IPS-20b (cell line): ENCODE measurements around the gene FBN1.

Experiments used
- H3K27ac ChIP-seq: one replicate; pipeline ENCODE4 v1.5.1; 2013; ENCODE audit warnings: low read length
- H3K27me3 ChIP-seq: 2 replicates; pipeline ENCODE4 v1.6.1; 2013; ENCODE audit warnings: mild to moderate bottlenecking, low read length, inconsistent platforms; ENCODE audit not compliant: insufficient read depth
- H3K36me3 ChIP-seq: 2 replicates; pipeline ENCODE4 v1.6.1; 2013; ENCODE audit warnings: low read depth, mild to moderate bottlenecking, inconsistent platforms, low read length, moderate library complexity; ENCODE audit not compliant: insufficient read depth
- H3K4me1 ChIP-seq: 2 replicates; pipeline ENCODE4 v1.6.1; 2013; ENCODE audit warnings: mild to moderate bottlenecking, control low read depth, inconsistent platforms, low read length, moderate library complexity; ENCODE audit not compliant: insufficient read depth
- H3K4me3 ChIP-seq: 2 replicates; pipeline ENCODE4 v1.5.1; 2013; ENCODE audit warnings: mild to moderate bottlenecking, low read length, inconsistent platforms
- H3K9ac ChIP-seq: 2 replicates; pipeline ENCODE4 v1.6.1; 2013; ENCODE audit warnings: low read depth, mild to moderate bottlenecking, inconsistent platforms, low read length, moderate library complexity
- H3K9me3 ChIP-seq: 2 replicates; pipeline ENCODE4 v1.6.1; 2013; ENCODE audit warnings: mild to moderate bottlenecking, low read depth, low read length, inconsistent platforms; ENCODE audit not compliant: insufficient read depth

Gene FBN1

GRCh38 chr15:48560321-48561051 is 85.0 kb downstream of the FBN1 start:
- Histone ChIP-seq H3K9me3 (no peaks in the 10 kb centered on the region), H3K9ac (no peak overlapping the region), H3K4me1 (no peaks in the 10 kb centered on the region), H3K4me3 (no peak overlapping the region), H3K27me3 (no peaks in the 10 kb centered on the region), H3K27ac (no peak overlapping the region), H3K36me3 (no peaks in the 10 kb centered on the region)

GRCh38 chr15:48559285-48559684 is 86.2 kb downstream of the FBN1 start:
- no peak overlapping the region for H3K9ac ChIP-seq
- no peaks in the 10 kb centered on the region for H3K4me1 ChIP-seq
- no peak overlapping the region for H3K27ac ChIP-seq

GRCh38 chr15:48558226-48558625 is 87.3 kb downstream of the FBN1 start:
- no peaks in the 10 kb centered on the region for H3K9me3 ChIP-seq

More at GRCh38 chr15:48559285-48559684, 86.2 kb downstream of the FBN1 start:
- Histone ChIP-seq H3K9me3 (no peaks in the 10 kb centered on the region), H3K4me3 (no peak overlapping the region), H3K27me3 (no peaks in the 10 kb centered on the region), H3K36me3 (no peaks in the 10 kb centered on the region)

GRCh38 chr15:48557335-48557734 is 88.2 kb downstream of the FBN1 start:
- H3K36me3 ChIP-seq = no peaks in the 10 kb centered on the region
- no peaks in the 10 kb centered on the region for H3K27me3 ChIP-seq
- H3K9me3 ChIP-seq = no peaks in the 10 kb centered on the region
- no peaks in the 10 kb centered on the region for H3K4me1 ChIP-seq
- no peak overlapping the region for H3K9ac ChIP-seq
- H3K27ac ChIP-seq = no peak overlapping the region
- no peak overlapping the region for H3K4me3 ChIP-seq

More at GRCh38 chr15:48558226-48558625, 87.3 kb downstream of the FBN1 start:
- H3K27ac ChIP-seq = no peak overlapping the region
- H3K36me3 ChIP-seq = no peaks in the 10 kb centered on the region
- H3K4me1 ChIP-seq = no peaks in the 10 kb centered on the region
- H3K9ac ChIP-seq = no peak overlapping the region
- no peak overlapping the region for H3K4me3 ChIP-seq
- H3K27me3 ChIP-seq = no peaks in the 10 kb centered on the region

- no peak overlapping the region for H3K27ac ChIP-seq
- H3K36me3 ChIP-seq = no peaks in the 10 kb centered on the region
- no peak overlapping the region for H3K9ac ChIP-seq
- no peak overlapping the region for H3K4me3 ChIP-seq
- no peaks in the 10 kb centered on the region for H3K9me3 ChIP-seq
- H3K4me1 ChIP-seq = no peaks in the 10 kb centered on the region
- H3K27me3 ChIP-seq = no peaks in the 10 kb centered on the region
Measured at GRCh38 chr15:48556159-48556897, 89.2 kb downstream of the FBN1 start.

GRCh38 chr15:48555241-48555881 is 90.1 kb downstream of the FBN1 start:
- Histone ChIP-seq H3K4me3 (no peak overlapping the region), H3K27ac (no peak overlapping the region), H3K9me3 (no peaks in the 10 kb centered on the region), H3K36me3 (no peaks in the 10 kb centered on the region), H3K4me1 (no peaks in the 10 kb centered on the region), H3K27me3 (no peaks in the 10 kb centered on the region), H3K9ac (no peak overlapping the region)

GRCh38 chr15:48554112-48554511 is 91.4 kb downstream of the FBN1 start:
- no peak overlapping the region for H3K4me3 ChIP-seq
- no peaks in the 10 kb centered on the region for H3K9me3 ChIP-seq
- H3K9ac ChIP-seq = no peak overlapping the region
- H3K4me1 ChIP-seq = no peaks in the 10 kb centered on the region
- H3K36me3 ChIP-seq = no peaks in the 10 kb centered on the region
- H3K27me3 ChIP-seq = no peaks in the 10 kb centered on the region
- no peak overlapping the region for H3K27ac ChIP-seq

GRCh38 chr15:48553559-48553958 is 92.0 kb downstream of the FBN1 start:
- no peak overlapping the region for H3K4me3 ChIP-seq
- no peaks in the 10 kb centered on the region for H3K4me1 ChIP-seq
- no peaks in the 10 kb centered on the region for H3K36me3 ChIP-seq
- no peak overlapping the region for H3K27ac ChIP-seq
- no peak overlapping the region for H3K9ac ChIP-seq
- H3K27me3 ChIP-seq = no peaks in the 10 kb centered on the region
- H3K9me3 ChIP-seq = no peaks in the 10 kb centered on the region

- no peaks in the 10 kb centered on the region for H3K4me1 ChIP-seq
- no peaks in the 10 kb centered on the region for H3K36me3 ChIP-seq
- H3K4me3 ChIP-seq = no peak overlapping the region
- no peaks in the 10 kb centered on the region for H3K27me3 ChIP-seq
- H3K9me3 ChIP-seq = no peaks in the 10 kb centered on the region
- H3K27ac ChIP-seq = no peak overlapping the region
- no peak overlapping the region for H3K9ac ChIP-seq
Measured at GRCh38 chr15:48550822-48551525, 94.5 kb downstream of the FBN1 start.

- no peaks in the 10 kb centered on the region for H3K27me3 ChIP-seq
- no peaks in the 10 kb centered on the region for H3K36me3 ChIP-seq
- no peaks in the 10 kb centered on the region for H3K4me1 ChIP-seq
- no peak overlapping the region for H3K4me3 ChIP-seq
- no peak overlapping the region for H3K9ac ChIP-seq
- no peaks in the 10 kb centered on the region for H3K9me3 ChIP-seq
- no peak overlapping the region for H3K27ac ChIP-seq
Measured at GRCh38 chr15:48548455-48548854, 97.1 kb downstream of the FBN1 start.

- H3K36me3 ChIP-seq = no peaks in the 10 kb centered on the region
- H3K4me1 ChIP-seq = no peaks in the 10 kb centered on the region
- H3K9ac ChIP-seq = no peak overlapping the region
- H3K9me3 ChIP-seq = no peaks in the 10 kb centered on the region
- H3K27me3 ChIP-seq = no peaks in the 10 kb centered on the region
- no peak overlapping the region for H3K4me3 ChIP-seq
- H3K27ac ChIP-seq = no peak overlapping the region
Measured at GRCh38 chr15:48547286-48547685, 98.2 kb downstream of the FBN1 start.
